ENCODE data around the gene TOMM34.

- TF ChIP-seq, protein P1, sequence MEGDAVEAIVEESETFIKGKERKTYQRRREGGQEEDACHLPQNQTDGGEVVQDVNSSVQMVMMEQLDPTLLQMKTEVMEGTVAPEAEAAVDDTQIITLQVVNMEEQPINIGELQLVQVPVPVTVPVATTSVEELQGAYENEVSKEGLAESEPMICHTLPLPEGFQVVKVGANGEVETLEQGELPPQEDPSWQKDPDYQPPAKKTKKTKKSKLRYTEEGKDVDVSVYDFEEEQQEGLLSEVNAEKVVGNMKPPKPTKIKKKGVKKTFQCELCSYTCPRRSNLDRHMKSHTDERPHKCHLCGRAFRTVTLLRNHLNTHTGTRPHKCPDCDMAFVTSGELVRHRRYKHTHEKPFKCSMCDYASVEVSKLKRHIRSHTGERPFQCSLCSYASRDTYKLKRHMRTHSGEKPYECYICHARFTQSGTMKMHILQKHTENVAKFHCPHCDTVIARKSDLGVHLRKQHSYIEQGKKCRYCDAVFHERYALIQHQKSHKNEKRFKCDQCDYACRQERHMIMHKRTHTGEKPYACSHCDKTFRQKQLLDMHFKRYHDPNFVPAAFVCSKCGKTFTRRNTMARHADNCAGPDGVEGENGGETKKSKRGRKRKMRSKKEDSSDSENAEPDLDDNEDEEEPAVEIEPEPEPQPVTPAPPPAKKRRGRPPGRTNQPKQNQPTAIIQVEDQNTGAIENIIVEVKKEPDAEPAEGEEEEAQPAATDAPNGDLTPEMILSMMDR (IDR thresholded peaks at IDR 0.05; ENCODE audit: low read length), result no peak
- TF ChIP-seq EZH2 (optimal IDR thresholded peaks at IDR 0.05; ENCODE audit: low read depth, low read length) (no peak), EZH2phosphoT487 (IDR thresholded peaks at IDR 0.05; ENCODE audit: low read length) (no peak)
Measured at GRCh38 chr20:44981736-44982406, 21.7 kb upstream of the TOMM34 start.
